OCI-LY7 (cell line): ENCODE results near the gene ACSS1. TPM values are rescaled to one million over a fixed set of nuclear protein-coding genes. Genes with fewer than 3 reads are reported as not detected.

Experiments used
- BruUV-seq: library from RNA; stranded (reverse); fragments of 400-500 nt; replicated peaks from 2 replicates; lab custom pipeline; 2021; lab: Mats Ljungman, UMichigan
- CTCF ChIA-PET: fragments of 300-600 bp; sonication (Branson Sonifier 250); formaldehyde crosslinking; loops from one replicate; lab custom pipeline; 2022; ENCODE audit warnings: antibody characterized with exemption; ENCODE audit not compliant: unreplicated experiment; lab: Charles Lee
- POLR2A ChIA-PET: fragments of 300-600 bp; sonication (Branson Sonifier 250); formaldehyde crosslinking; loops from one replicate; lab custom pipeline; 2022; ENCODE audit warnings: antibody characterized with exemption; lab: Charles Lee
- DNase-seq: peaks from one replicate; pipeline ENCODE4 v3.0.0-alpha.2; 2015; ENCODE audit warnings: low spot score
- H2AFZ ChIP-seq: fragments of 200-600 bp; sonication (generic), shearing (Covaris generic); 2 replicates; pipeline ENCODE4 v1.6.1; 2014; ENCODE audit warnings: mild to moderate bottlenecking, antibody characterized with exemption, low read length, moderate library complexity
- H3K27ac ChIP-seq: fragments of 200-600 bp; sonication (generic); 2 replicates; pipeline ENCODE4 v1.5.1; 2014; ENCODE audit warnings: mixed run types, low read depth, mild to moderate bottlenecking, moderate library complexity, low read length, inconsistent platforms; ENCODE audit not compliant: poor library complexity, severe bottlenecking
- H3K36me3 ChIP-seq: fragments of 200-600 bp; sonication (generic); 2 replicates; pipeline ENCODE4 v1.6.1; 2014; ENCODE audit warnings: mild to moderate bottlenecking, antibody characterized with exemption, low read length, moderate library complexity, mixed read lengths; ENCODE audit not compliant: insufficient read depth
- H3K4me1 ChIP-seq: fragments of 200-600 bp; sonication (generic); 2 replicates; pipeline ENCODE4 v1.5.1; 2014; ENCODE audit warnings: mild to moderate bottlenecking, low read length; ENCODE audit not compliant: insufficient read depth, poor library complexity, severe bottlenecking
- H3K4me2 ChIP-seq: fragments of 200-600 bp; sonication (generic); 2 replicates; pipeline ENCODE4 v1.6.1; 2014; ENCODE audit warnings: mild to moderate bottlenecking, low read length
- H3K4me3 ChIP-seq: fragments of 200-600 bp; sonication (generic); 2 replicates; pipeline ENCODE4 v1.5.1; 2014; ENCODE audit warnings: mild to moderate bottlenecking, low read depth, low read length; ENCODE audit not compliant: poor library complexity, severe bottlenecking
- H3K79me2 ChIP-seq: fragments of 200-600 bp; sonication (generic); 2 replicates; pipeline ENCODE4 v1.6.1; 2016; ENCODE audit warnings: low read depth, mild to moderate bottlenecking, low read length, moderate library complexity, mixed read lengths; ENCODE audit not compliant: insufficient read depth
- H3K9me2 ChIP-seq: fragments of 200-600 bp; sonication (generic); 2 replicates; pipeline ENCODE4 v1.6.1; 2016; ENCODE audit warnings: mild to moderate bottlenecking, low read length, mixed read lengths; ENCODE audit not compliant: insufficient read depth
- H3K9me3 ChIP-seq: fragments of 200-600 bp; sonication (generic); 2 replicates; pipeline ENCODE4 v1.6.1; 2014; ENCODE audit warnings: mild to moderate bottlenecking, mixed run types, low read length, mixed read lengths
- H4K20me1 ChIP-seq: fragments of 200-600 bp; sonication (generic); 2 replicates; pipeline ENCODE4 v1.6.1; 2014; ENCODE audit warnings: mild to moderate bottlenecking, antibody characterized with exemption, low read length, moderate library complexity, mixed read lengths; ENCODE audit not compliant: insufficient read depth
- EZH2phosphoT487 ChIP-seq: fragments of 200-600 bp; sonication (generic); IDR thresholded peaks from 2 replicates; pipeline ENCODE4 v1.6.1; 2018; ENCODE audit warnings: low read depth, borderline replicate concordance, mild to moderate bottlenecking, mixed run types, antibody characterized with exemption, low read length, moderate library complexity, mixed read lengths
- intact Hi-C: fragments of 100-400 bp; cut with micrococcal nuclease; formaldehyde crosslinking; loops from one replicate; pipeline ENCODE4 v1.10.0; 2022; ENCODE audit not compliant: unreplicated experiment
- total RNA-seq, 2 experiments: library from RNA; depleted of rRNA in 1 of 2; stranded (reverse); fragments of >200 nt in 1 of 2; shearing (Covaris generic) in 1 of 2; gene quantifications; 2 replicates each; pipeline ENCODE4 v1.2.3, GENCODE V29; 2014 to 2022
- TF ChIP-seq, protein P1 (sequence below): fragments of 200-600 bp; sonication (generic); conservative IDR thresholded peaks from 2 replicates; pipeline ENCODE4 v1.5.1; 2014; ENCODE audit warnings: mild to moderate bottlenecking, antibody characterized with exemption, low read length, moderate library complexity, mixed read lengths

ACSS1 gene
- total RNA-seq, 2 experiments from 2014 or later, result 0.35 to 0.40 TPM

DNA sequence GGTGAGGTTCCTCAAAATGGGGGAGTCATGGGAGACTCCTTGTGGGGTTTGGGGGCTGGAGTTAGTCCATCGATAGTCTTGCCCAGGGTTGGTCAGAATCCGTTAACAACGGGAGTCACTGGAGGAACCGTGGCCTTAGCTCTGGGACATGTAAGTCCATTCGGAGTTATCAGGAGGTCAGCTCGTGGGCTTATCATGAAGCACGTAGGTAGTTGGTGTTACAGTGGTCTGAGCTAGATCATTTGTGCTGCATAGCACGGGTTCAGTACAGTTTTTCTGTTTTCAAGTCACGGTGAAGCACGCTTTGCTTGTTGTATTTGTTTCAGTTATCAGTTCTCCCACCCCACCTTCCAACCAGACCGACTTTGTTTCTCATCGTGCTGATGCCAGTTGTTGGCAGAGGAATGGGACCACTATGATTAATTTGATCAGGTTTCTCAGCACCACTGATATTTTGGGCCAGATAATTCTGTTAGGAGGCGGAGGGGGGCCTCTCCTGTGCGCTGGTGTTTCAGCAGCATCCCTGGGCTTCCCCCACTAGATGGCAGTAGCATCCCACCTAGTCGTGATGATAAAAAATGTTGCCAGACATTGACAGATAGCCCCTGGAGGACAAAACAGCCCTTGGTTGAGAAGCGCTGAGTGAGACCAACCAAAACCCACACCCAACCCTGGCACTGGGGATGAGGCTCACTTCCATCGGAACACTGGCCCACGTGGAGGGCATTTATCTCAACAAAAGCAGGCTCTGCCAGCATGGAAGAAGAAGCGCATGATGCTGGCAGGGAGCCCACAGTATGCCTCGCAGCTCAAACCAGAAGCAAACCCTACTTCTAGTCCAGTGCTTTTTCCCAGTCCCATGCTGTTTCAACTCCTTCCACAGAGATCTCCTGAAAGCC is 63.2 kb downstream of the ACSS1 start:
- intact Hi-C loops, result loop anchor here (1.0 to 10.0 kb wide), 5 partner anchors 71 to 630 kb away; partner anchors contain the start of genes NANP and PYGB
- H3K79me2 ChIP-seq, result peaks cover 15% of the 10 kb centered on the region; the same call in 1 of the 2 replicates
- BruUV-seq, result no TSS peak
- H3K36me3 ChIP-seq, result no peaks in the 10 kb centered on the region
- no peak overlapping the region for H3K4me3 ChIP-seq
- peaks cover 28% of the 10 kb centered on the region for H3K4me1 ChIP-seq
- no peak overlapping the region for H3K4me2 ChIP-seq
- TF ChIP-seq EZH2phosphoT487, result no peak
- TF ChIP-seq, protein P1, sequence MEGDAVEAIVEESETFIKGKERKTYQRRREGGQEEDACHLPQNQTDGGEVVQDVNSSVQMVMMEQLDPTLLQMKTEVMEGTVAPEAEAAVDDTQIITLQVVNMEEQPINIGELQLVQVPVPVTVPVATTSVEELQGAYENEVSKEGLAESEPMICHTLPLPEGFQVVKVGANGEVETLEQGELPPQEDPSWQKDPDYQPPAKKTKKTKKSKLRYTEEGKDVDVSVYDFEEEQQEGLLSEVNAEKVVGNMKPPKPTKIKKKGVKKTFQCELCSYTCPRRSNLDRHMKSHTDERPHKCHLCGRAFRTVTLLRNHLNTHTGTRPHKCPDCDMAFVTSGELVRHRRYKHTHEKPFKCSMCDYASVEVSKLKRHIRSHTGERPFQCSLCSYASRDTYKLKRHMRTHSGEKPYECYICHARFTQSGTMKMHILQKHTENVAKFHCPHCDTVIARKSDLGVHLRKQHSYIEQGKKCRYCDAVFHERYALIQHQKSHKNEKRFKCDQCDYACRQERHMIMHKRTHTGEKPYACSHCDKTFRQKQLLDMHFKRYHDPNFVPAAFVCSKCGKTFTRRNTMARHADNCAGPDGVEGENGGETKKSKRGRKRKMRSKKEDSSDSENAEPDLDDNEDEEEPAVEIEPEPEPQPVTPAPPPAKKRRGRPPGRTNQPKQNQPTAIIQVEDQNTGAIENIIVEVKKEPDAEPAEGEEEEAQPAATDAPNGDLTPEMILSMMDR, result peak; percentile 93
- peaks cover 10% of the 10 kb centered on the region for H4K20me1 ChIP-seq
- H3K9me3 ChIP-seq, result no peaks in the 10 kb centered on the region
- peak; percentile 80 for DNase-seq
- peak overlapping the region; percentile 80; the same call in 1 of the 2 replicates for H2AFZ ChIP-seq
- H3K27ac ChIP-seq, result no peak overlapping the region
- CTCF ChIA-PET, result no interaction called here
- POLR2A ChIA-PET, result no interaction called here
- no peaks in the 10 kb centered on the region for H3K9me2 ChIP-seq

DNA sequence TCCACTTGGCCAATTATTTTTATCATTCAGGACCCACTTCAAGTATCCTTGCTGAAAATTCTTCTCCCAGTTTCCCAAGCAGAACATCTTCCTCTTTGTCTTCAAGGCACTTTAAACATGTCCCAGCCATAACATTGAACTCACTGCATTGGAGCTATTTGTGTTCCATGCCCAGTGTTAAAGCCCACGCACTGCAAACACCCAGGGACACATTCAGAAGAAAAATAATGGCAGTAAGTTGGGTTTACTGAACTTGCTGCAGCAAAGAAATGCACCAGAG is 63.8 kb downstream of the ACSS1 start:
- Histone ChIP-seq H3K36me3 (no peaks in the 10 kb centered on the region; the same call in 1 of the 2 replicates), H3K4me3 (no peak overlapping the region), H3K9me3 (no peaks in the 10 kb centered on the region), H3K27ac (no peak overlapping the region), H3K4me2 (no peak overlapping the region), H3K4me1 (peaks cover 28% of the 10 kb centered on the region), H4K20me1 (peaks cover 10% of the 10 kb centered on the region), H2AFZ (peak overlapping the region; percentile 80; the same call in 1 of the 2 replicates), H3K79me2 (peaks cover 16% of the 10 kb centered on the region; the same call in 1 of the 2 replicates), H3K9me2 (no peaks in the 10 kb centered on the region)
- ChIA-PET POLR2A (no interaction called here), CTCF (no interaction called here)
- no peak for TF ChIP-seq EZH2phosphoT487
- TF ChIP-seq, protein P1, result no peak
- intact Hi-C loops, result loop anchor here (2.0 to 10.0 kb wide), 4 partner anchors 185 to 631 kb away; partner anchors contain the start of genes NANP and PYGB
- BruUV-seq, result no TSS peak
- DNase-seq, result no peak
